Measurements from ENCODE around the gene GALNTL6.

DNA sequence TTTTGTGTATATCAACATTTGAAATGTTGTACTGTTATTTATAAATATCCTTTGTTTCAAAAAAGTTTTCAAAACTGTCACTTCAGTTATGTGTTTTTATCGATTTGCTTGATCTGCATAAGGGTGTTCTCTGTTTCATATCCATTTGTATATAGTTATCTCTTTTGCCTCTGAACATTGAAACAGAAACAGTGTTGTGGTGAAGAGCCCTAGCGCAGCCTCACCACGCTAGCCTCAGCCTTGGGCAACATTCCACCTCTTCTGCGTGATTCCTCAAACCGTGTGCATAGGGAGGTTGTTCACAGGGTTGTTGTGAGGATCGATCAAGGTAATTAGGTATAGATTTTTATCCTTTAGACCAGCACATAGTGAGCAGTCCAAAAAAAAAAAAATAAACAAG, 1068.4 kb downstream of the GALNTL6 start:
- TF ChIP-seq, protein P1, sequence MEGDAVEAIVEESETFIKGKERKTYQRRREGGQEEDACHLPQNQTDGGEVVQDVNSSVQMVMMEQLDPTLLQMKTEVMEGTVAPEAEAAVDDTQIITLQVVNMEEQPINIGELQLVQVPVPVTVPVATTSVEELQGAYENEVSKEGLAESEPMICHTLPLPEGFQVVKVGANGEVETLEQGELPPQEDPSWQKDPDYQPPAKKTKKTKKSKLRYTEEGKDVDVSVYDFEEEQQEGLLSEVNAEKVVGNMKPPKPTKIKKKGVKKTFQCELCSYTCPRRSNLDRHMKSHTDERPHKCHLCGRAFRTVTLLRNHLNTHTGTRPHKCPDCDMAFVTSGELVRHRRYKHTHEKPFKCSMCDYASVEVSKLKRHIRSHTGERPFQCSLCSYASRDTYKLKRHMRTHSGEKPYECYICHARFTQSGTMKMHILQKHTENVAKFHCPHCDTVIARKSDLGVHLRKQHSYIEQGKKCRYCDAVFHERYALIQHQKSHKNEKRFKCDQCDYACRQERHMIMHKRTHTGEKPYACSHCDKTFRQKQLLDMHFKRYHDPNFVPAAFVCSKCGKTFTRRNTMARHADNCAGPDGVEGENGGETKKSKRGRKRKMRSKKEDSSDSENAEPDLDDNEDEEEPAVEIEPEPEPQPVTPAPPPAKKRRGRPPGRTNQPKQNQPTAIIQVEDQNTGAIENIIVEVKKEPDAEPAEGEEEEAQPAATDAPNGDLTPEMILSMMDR (conservative IDR thresholded peaks at IDR 0.05 in 1 of 2, IDR thresholded peaks at IDR 0.05 in 1 of 2; ENCODE audit: low read depth in 1 of 2, low read length in 2 of 2): no peak
- no peak for TF ChIP-seq EZH2 (IDR thresholded peaks at IDR 0.05; ENCODE audit: low read length, missing control alignments)
